C4-2B (cell line): ENCODE results near the gene ITGAX.

Experiments used
- H3K27ac ChIP-seq: fragments of 450-650 bp; 2 replicates; pipeline ENCODE4 v1.5.1; 2017
- CTCF ChIP-seq: fragments of 450-650 bp; conservative IDR thresholded peaks from 2 replicates; pipeline ENCODE4 v1.5.1; 2017; ENCODE audit warnings: mild to moderate bottlenecking
- ZFX ChIP-seq: fragments of 450-650 bp; IDR thresholded peaks from 2 replicates; pipeline ENCODE4 v1.6.1; 2017

The ITGAX gene

GRCh38 chr16:31393056-31393455, 38.1 kb downstream of the ITGAX start, which contains the start of gene ITGAD:
Gene ITGAD (plus strand): TSS chr16:31393335. CDS start chr16:31393361, 26 bp downstream.
- no peak within 1 kb of the TSS for H3K27ac ChIP-seq
- TF ChIP-seq ZFX (no peak), CTCF (no peak)

- no peak overlapping the region for H3K27ac ChIP-seq
- TF ChIP-seq ZFX = no peak
- TF ChIP-seq CTCF = no peak
These were observed 40.7 kb downstream of the ITGAX start for GRCh38 chr16:31395647-31396046.

DNA sequence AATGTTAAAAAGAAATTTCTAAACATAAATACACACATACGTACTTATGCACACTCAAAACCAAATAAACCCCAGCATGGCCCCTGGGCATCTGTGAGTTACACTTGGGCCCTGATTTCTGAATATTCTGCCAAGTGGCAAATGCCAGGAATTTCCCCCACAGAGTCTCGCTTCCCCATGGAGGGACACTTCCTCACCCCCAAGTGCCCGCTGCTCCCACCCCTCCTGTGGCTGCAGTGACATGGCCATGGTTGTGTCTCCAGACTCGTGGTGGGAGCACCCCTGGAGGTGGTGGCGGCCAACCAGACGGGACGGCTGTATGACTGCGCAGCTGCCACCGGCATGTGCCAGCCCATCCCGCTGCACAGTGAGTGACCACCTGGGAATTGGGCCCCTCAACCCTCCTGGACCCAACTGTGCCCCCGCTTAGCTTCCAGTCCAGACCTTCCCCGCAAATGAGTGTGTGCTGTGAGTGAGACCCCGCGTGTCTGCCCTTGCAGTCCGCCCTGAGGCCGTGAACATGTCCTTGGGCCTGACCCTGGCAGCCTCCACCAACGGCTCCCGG, 42.2 kb downstream of the ITGAX start:
- H3K27ac ChIP-seq = no peak overlapping the region
- no peak for TF ChIP-seq CTCF
- no peak for TF ChIP-seq ZFX

GRCh38 chr16:31397701-31398100, 42.7 kb downstream of the ITGAX start:
- no peak for TF ChIP-seq CTCF
- TF ChIP-seq ZFX = no peak

GRCh38 chr16:31400191-31400590, 45.2 kb downstream of the ITGAX start:
- H3K27ac ChIP-seq = no peak overlapping the region
- TF ChIP-seq ZFX (no peak), CTCF (no peak)

More at GRCh38 chr16:31397701-31398100, 42.7 kb downstream of the ITGAX start:
- no peak overlapping the region for H3K27ac ChIP-seq

DNA sequence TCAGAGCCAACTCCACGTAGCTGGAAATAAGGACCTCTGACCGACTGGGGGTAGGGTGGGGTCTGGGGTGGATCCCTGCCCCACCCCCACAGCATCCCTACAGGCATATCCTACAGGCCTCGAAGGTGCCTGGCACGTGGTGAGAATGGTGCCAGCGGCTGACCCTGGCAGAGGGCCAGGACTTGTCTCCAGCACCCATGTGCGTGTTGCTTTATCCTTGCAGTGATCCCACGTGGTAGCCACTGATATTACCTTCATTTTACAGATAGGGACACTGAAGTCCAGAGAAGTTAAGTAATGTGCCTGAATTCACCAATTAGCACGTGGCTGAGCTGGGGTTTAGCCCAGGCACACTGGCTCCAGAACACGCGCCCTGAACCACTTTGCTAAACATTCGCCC, 46.5 kb downstream of the ITGAX start:
- TF ChIP-seq CTCF = no peak
- TF ChIP-seq ZFX = no peak
- no peak overlapping the region for H3K27ac ChIP-seq

- TF ChIP-seq CTCF = no peak
- TF ChIP-seq ZFX = no peak
- H3K27ac ChIP-seq = no peak overlapping the region
These were observed 47.7 kb downstream of the ITGAX start for GRCh38 chr16:31402687-31403086.
